HepG2 (cell line): ENCODE data around the gene PHF13. TPM values are rescaled to one million over a fixed set of nuclear protein-coding genes. Genes with fewer than 3 reads are reported as not detected.

Experiments used
- ATAC-seq: fragments of 200-7000 bp; cut with Tn5 transposase; 3 replicates; pipeline ENCODE4 v1.9.1; 2020; ENCODE audit warnings: mild to moderate bottlenecking, moderate library complexity
- BruUV-seq: library from RNA; stranded (reverse); fragments of 400-500 nt; replicated peaks from 2 replicates; lab custom pipeline; 2021; lab: Mats Ljungman, UMichigan
- CTCF ChIA-PET: fragments of 300-600 bp; formaldehyde crosslinking; extraction: SDS; loops from one replicate; lab custom pipeline; 2021; ENCODE audit warnings: low total read pairs, inconsistent platforms, low intra/inter-chr PET ratio; lab: Yijun Ruan, JAX
- POLR2A ChIA-PET: fragments of 350-600 bp; sonication (Branson Sonifier 250); formaldehyde crosslinking; loops from one replicate; lab custom pipeline; 2020; ENCODE audit warnings: antibody characterized with exemption, inconsistent platforms; lab: Yijun Ruan, JAX
- DNase-seq: peaks from one replicate; pipeline ENCODE4 v3.0.0-alpha.2; 2015; ENCODE audit warnings: low spot score
- FAIRE-seq: peaks from 3 replicates; lab custom pipeline; 2011; peaks lifted over from hg19 to GRCh38; lab: Jason Lieb, UNC
- H2AFZ ChIP-seq: one replicate; pipeline ENCODE4 v1.6.1; 2011; ENCODE audit warnings: low read length, inconsistent platforms
- H3K27ac ChIP-seq: fragments of 300-600 bp; 3 replicates; pipeline ENCODE4 v1.8.0; 2011; ENCODE audit warnings: mixed run types, mild to moderate bottlenecking, mixed read lengths, low read length, inconsistent platforms; ENCODE audit not compliant: insufficient read depth; ENCODE audit errors: extremely low read length
- H3K27me3 ChIP-seq, 2 experiments: fragments of 200-600 bp in 1 of 2; 2 replicates in 1 of 2; 3 replicates in 1 of 2; pipeline versions ENCODE4 v1.6.0 to v1.8.0; 2011; ENCODE audit warnings: low read length in 2 of 2, mild to moderate bottlenecking in 2 of 2, moderate library complexity in 2 of 2, inconsistent platforms in 1 of 2; ENCODE audit not compliant: insufficient read depth in 2 of 2, control insufficient read depth in 1 of 2
- H3K36me3 ChIP-seq, 2 experiments: fragments of 200-600 bp in 1 of 2; replicated peaks in 1 of 2; 2 replicates in 1 of 2; 3 replicates in 1 of 2; pipeline versions ENCODE4 v1.5.1 to v1.8.0; 2011; ENCODE audit warnings: low read length in 2 of 2, inconsistent platforms in 1 of 2; ENCODE audit not compliant: insufficient read depth in 2 of 2, control insufficient read depth in 1 of 2
- H3K4me1 ChIP-seq: 2 replicates; pipeline ENCODE4 v1.5.1; 2012; ENCODE audit warnings: low read length, inconsistent platforms; ENCODE audit not compliant: insufficient read depth
- H3K4me2 ChIP-seq: 2 replicates; pipeline ENCODE4 v1.6.0; 2011; ENCODE audit warnings: low read depth, low read length, inconsistent platforms
- H3K4me3 ChIP-seq, 3 experiments: fragments of 200-600 bp in 1 of 3; sonication (generic), shearing (Covaris generic) in 1 of 3; replicated peaks in 1 of 3; 2 replicates each; pipeline ENCODE4 v1.5.1; 2011 to 2016; ENCODE audit warnings: low read length in 3 of 3, inconsistent platforms in 2 of 3, low read depth in 2 of 3, mild to moderate bottlenecking in 2 of 3, control low read depth in 1 of 3, mixed read lengths in 1 of 3; ENCODE audit not compliant: insufficient read depth in 1 of 3
- H3K79me2 ChIP-seq: one replicate; pipeline ENCODE4 v1.6.1; 2011; ENCODE audit warnings: low read length, inconsistent platforms; ENCODE audit not compliant: insufficient read depth
- H3K9ac ChIP-seq: 2 replicates; pipeline ENCODE4 v1.6.0; 2011; ENCODE audit warnings: mild to moderate bottlenecking, low read depth, low read length, inconsistent platforms; ENCODE audit not compliant: insufficient read depth
- H3K9me3 ChIP-seq: 2 replicates; pipeline ENCODE4 v1.5.1; 2012; ENCODE audit warnings: mild to moderate bottlenecking, low read length
- H4K20me1 ChIP-seq: 2 replicates; pipeline ENCODE4 v1.6.0; 2011; ENCODE audit warnings: inconsistent platforms, mild to moderate bottlenecking, low read length, moderate library complexity; ENCODE audit not compliant: insufficient read depth
- DDIT3 ChIP-seq: sonication (generic); formaldehyde crosslinking; IDR thresholded peaks from 2 replicates; pipeline ENCODE4 v1.4.0; 2020; ENCODE audit warnings: mild to moderate bottlenecking, missing genetic modification reagents
- FOXA3 ChIP-seq: IDR thresholded peaks from 2 replicates; pipeline ENCODE4 v1.6.1; 2016; ENCODE audit warnings: missing genetic modification reagents, missing compliant biosample characterization
- HIC2 ChIP-seq: sonication (generic); formaldehyde crosslinking; IDR thresholded peaks from 2 replicates; pipeline ENCODE4 v1.9.0; 2022; ENCODE audit warnings: low read depth, missing genetic modification reagents
- LBX2 ChIP-seq: sonication (generic); formaldehyde crosslinking; IDR thresholded peaks from 2 replicates; pipeline ENCODE4 v1.5.0; 2020; ENCODE audit warnings: missing genetic modification reagents, mild to moderate bottlenecking, borderline replicate concordance
- NFIC ChIP-seq: IDR thresholded peaks from 2 replicates; pipeline ENCODE4 v1.6.1; 2012; ENCODE audit warnings: mild to moderate bottlenecking, low read length, inconsistent platforms
- PCBP1 ChIP-seq: fragments of 200-400 bp; formaldehyde crosslinking; IDR thresholded peaks from 2 replicates; pipeline ENCODE4 v1.6.1; 2017; ENCODE audit warnings: mild to moderate bottlenecking, low read depth, low read length, borderline replicate concordance
- ZHX2 ChIP-seq, 2 experiments: sonication (generic) in 1 of 2; formaldehyde crosslinking in 1 of 2; IDR thresholded peaks; 2 replicates each; pipeline versions ENCODE4 v1.6.1 to v1.9.0; 2014 to 2022; ENCODE audit warnings: antibody characterized with exemption in 1 of 2, borderline replicate concordance in 1 of 2, inconsistent platforms in 1 of 2, low read depth in 1 of 2, missing genetic modification reagents in 1 of 2
- ZMYM2 ChIP-seq: sonication (generic); formaldehyde crosslinking; IDR thresholded peaks from 2 replicates; pipeline ENCODE4 v1.8.0; 2022; ENCODE audit warnings: mild to moderate bottlenecking, missing genetic modification reagents
- ZNF749 ChIP-seq: sonication (generic); formaldehyde crosslinking; IDR thresholded peaks from 2 replicates; pipeline ENCODE4 v1.8.0; 2022; ENCODE audit warnings: mild to moderate bottlenecking, missing genetic modification reagents, moderate library complexity, borderline replicate concordance
- WGBS: methylation state at CpG from one replicate; pipeline ENCODE4 v1.1.6; 2017; ENCODE audit warnings: low lambda C conversion rate; 5-methylcytosine and 5-hydroxymethylcytosine counted together
- in situ Hi-C: cut with HindIII; loops from 2 replicates; pipeline ENCODE4 v1.10.0; 2017; ENCODE audit warnings: low pct_unique_long_range_greater_than_20kb; ENCODE audit not compliant: extremely low pct_ligation_motif_present
- intact Hi-C: fragments of 100-400 bp; cut with micrococcal nuclease; formaldehyde crosslinking; loops from one replicate; pipeline ENCODE4 v1.10.0; 2022; ENCODE audit not compliant: unreplicated experiment
- polyA plus RNA-seq, 8 experiments: library from polyadenylated mRNA; depleted of rRNA in 3 of 8; stranded (reverse) in 7 of 8; unstranded in 1 of 8; fragments of >200 nt; fragmentation: Illumina TruSeq in 4 of 8; extraction: Trizol in 4 of 8; gene quantifications; 2 replicates each; pipeline versions ENCODE4 v1.2.1 to v1.2.3, GENCODE V29; 2011 to 2016; ENCODE audit warnings: low read depth in 4 of 8, missing spikeins in 1 of 8, mixed read lengths in 1 of 8; ENCODE audit not compliant: insufficient read depth in 1 of 8
- total RNA-seq, 5 experiments: library from RNA; depleted of rRNA; stranded (reverse); fragments of >200 nt; fragmentation: Illumina TruSeq; extraction: Trizol; gene quantifications; 2 replicates each; pipeline ENCODE4 v1.2.3, GENCODE V29; 2016; ENCODE audit warnings: low read depth in 1 of 5

PHF13 gene
- total and polyA plus RNA-seq, 2 of the 13 experiments (the other 11 are each of a cell fraction or from before 2014, with no cell fraction given), result 4.7 to 7.4 TPM

GRCh38 chr1:6574025-6574620 is 39.4 kb upstream of the PHF13 start:
- H3K79me2 ChIP-seq, result no peaks in the 10 kb centered on the region
- no peak for FAIRE-seq
- intact Hi-C loops, result no loop called here
- H3K27ac ChIP-seq, result no peak overlapping the region
- ATAC-seq, result no peak
- POLR2A ChIA-PET, result interaction anchor here (1.8 kb wide), 1 partner anchor 27 kb away, joined by 4 read pairs; no protein-coding TSS in a partner anchor
- no peak overlapping the region for H2AFZ ChIP-seq
- 55% methylated on average over 7 of the region's 8 CpGs for WGBS
- no peak overlapping the region for H3K4me3 ChIP-seq
- H4K20me1 ChIP-seq, result no peaks in the 10 kb centered on the region
- no peak overlapping the region for H3K9ac ChIP-seq
- CTCF ChIA-PET, result no interaction called here
- no peaks in the 10 kb centered on the region for H3K36me3 ChIP-seq
- no peaks in the 10 kb centered on the region for H3K9me3 ChIP-seq
- no peak overlapping the region for H3K4me2 ChIP-seq
- BruUV-seq, result no TSS peak
- H3K27me3 ChIP-seq, result peaks cover 0 to 4% of the 10 kb centered on the region in 2 experiments; a peak in 2 of 5 replicates
- no peak for DNase-seq
- in situ Hi-C loops, result no loop called here
- TF ChIP-seq DDIT3 (no peak), NFIC (no peak), ZNF749 (no peak), ZMYM2 (CRISPR knock-in tag) (no peak), FOXA3 (CRISPR knock-in tag) (no peak), PCBP1 (no peak), LBX2 (CRISPR knock-in tag) (no peak), HIC2 (CRISPR knock-in tag) (no peak), ZHX2 (IDR thresholded peaks at IDR 0.05; ENCODE audit: low read depth) (no peak), ZHX2 (CRISPR knock-in tag; IDR thresholded peaks at IDR 0.05; ENCODE audit: borderline replicate concordance) (no peak)
- H3K4me1 ChIP-seq, result peaks cover 44% of the 10 kb centered on the region
